ENCODE data around the gene NPHS1. TPM values are rescaled to one million over a fixed set of nuclear protein-coding genes. Genes with fewer than 3 reads are reported as not detected.

NPHS1 gene
- total and polyA plus RNA-seq, 8 donors, result 0.10 to 17.9 (median 0.49) TPM; not detected in 2

DNA sequence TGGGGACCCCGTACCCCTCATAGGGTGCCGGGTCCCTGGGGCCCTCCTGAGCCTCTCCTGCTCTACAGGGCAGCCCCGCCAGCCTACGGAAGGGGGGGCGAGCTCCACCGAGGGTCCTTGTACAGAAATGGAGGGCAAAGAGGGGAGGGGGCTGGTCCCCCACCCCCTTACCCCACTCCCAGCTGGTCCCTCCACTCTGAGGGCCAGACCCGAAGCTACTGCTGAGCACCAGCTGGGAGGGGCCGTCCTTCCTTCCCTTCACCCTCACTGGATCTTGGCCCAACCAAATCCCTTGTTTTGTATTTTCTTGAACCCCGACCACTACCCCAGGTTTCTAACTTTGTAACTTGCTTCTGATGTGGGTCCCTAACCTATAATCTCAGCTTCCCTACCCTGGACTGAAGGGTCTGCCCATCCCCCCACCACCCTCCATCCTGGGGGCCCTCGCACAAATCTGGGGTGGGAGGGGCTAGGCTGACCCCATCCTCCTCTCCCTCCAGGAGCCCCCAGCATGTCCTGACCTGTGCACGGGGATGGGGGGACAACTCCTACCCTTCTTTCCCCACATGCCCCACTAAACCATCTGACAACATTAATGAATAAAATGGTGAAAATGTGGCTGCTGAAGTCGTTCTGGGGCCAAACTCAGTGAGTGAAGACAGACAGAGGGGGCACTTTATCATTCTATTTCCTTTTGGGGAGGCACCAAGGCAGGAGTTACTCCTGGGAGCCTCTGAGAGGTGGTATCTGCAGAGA lies 63.9 kb downstream of the NPHS1 start:
- WGBS, 5 donors, result 80 to 86% (median 84%) methylated on average over 11 to 12 of the region's 12 CpGs
- H3K36me3 ChIP-seq, result peaks cover 0 to 39% (median 28%) of the 10 kb centered on the region in 4 donors
- no peak overlapping the region for H3K4me3 ChIP-seq
- no peaks in the 10 kb centered on the region for H3K4me1 ChIP-seq
- DNase-seq, result no peak
- no peaks in the 10 kb centered on the region for H3K9me3 ChIP-seq
- peaks cover 0 to 5% (median 0%) of the 10 kb centered on the region in 3 donors for H3K27me3 ChIP-seq
- TF ChIP-seq EP300 (IDR thresholded peaks at IDR 0.05), result no peak
- TF ChIP-seq POLR2A (IDR thresholded peaks at IDR 0.05), result no peak
- TF ChIP-seq, protein P1, sequence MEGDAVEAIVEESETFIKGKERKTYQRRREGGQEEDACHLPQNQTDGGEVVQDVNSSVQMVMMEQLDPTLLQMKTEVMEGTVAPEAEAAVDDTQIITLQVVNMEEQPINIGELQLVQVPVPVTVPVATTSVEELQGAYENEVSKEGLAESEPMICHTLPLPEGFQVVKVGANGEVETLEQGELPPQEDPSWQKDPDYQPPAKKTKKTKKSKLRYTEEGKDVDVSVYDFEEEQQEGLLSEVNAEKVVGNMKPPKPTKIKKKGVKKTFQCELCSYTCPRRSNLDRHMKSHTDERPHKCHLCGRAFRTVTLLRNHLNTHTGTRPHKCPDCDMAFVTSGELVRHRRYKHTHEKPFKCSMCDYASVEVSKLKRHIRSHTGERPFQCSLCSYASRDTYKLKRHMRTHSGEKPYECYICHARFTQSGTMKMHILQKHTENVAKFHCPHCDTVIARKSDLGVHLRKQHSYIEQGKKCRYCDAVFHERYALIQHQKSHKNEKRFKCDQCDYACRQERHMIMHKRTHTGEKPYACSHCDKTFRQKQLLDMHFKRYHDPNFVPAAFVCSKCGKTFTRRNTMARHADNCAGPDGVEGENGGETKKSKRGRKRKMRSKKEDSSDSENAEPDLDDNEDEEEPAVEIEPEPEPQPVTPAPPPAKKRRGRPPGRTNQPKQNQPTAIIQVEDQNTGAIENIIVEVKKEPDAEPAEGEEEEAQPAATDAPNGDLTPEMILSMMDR (IDR thresholded peaks at IDR 0.05), result no peak
- TF ChIP-seq POLR2AphosphoS5 (IDR thresholded peaks at IDR 0.05), result no peak
- intact Hi-C loops (cut with DNase I; ENCODE audit: low total_unique reads), result no loop called here
- no peak overlapping the region for H3K27ac ChIP-seq

DNA sequence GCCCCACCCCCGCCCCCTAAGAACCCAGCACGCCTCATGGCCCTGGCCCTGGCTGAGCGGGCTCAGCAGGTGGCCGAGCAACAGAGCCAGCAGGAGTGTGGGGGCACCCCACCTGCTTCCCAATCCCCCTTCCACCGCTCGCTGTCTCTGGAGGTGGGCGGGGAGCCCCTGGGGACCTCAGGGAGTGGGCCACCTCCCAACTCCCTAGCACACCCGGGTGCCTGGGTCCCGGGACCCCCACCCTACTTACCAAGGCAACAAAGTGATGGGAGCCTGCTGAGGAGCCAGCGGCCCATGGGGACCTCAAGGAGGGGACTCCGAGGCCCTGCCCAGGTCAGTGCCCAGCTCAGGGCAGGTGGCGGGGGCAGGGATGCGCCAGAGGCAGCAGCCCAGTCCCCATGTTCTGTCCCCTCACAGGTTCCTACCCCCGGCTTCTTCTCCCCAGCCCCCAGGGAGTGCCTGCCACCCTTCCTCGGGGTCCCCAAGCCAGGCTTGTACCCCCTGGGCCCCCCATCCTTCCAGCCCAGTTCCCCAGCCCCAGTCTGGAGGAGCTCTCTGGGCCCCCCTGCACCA lies 65.0 kb downstream of the NPHS1 start:
- TF ChIP-seq, protein P1 (IDR thresholded peaks at IDR 0.05), result no peak
- TF ChIP-seq POLR2AphosphoS5 (IDR thresholded peaks at IDR 0.05), result no peak
- TF ChIP-seq EP300 (IDR thresholded peaks at IDR 0.05), result no peak
- no peak for TF ChIP-seq POLR2A (IDR thresholded peaks at IDR 0.05)
- intact Hi-C loops (cut with DNase I; ENCODE audit: low total_unique reads), result no loop called here
- 87 to 98% (median 96%) methylated on average over 8 to 15 of the region's 15 CpGs for WGBS, 5 donors
- no peaks in the 10 kb centered on the region for H3K9me3 ChIP-seq
- no peak overlapping the region for H3K27ac ChIP-seq
- H3K4me3 ChIP-seq, result no peak overlapping the region
- H3K27me3 ChIP-seq, result peaks cover 0 to 2% (median 0%) of the 10 kb centered on the region in 3 donors
- no peaks in the 10 kb centered on the region for H3K4me1 ChIP-seq
- peaks cover 5 to 50% (median 35%) of the 10 kb centered on the region in 4 donors for H3K36me3 ChIP-seq
- no peak for DNase-seq

DNA sequence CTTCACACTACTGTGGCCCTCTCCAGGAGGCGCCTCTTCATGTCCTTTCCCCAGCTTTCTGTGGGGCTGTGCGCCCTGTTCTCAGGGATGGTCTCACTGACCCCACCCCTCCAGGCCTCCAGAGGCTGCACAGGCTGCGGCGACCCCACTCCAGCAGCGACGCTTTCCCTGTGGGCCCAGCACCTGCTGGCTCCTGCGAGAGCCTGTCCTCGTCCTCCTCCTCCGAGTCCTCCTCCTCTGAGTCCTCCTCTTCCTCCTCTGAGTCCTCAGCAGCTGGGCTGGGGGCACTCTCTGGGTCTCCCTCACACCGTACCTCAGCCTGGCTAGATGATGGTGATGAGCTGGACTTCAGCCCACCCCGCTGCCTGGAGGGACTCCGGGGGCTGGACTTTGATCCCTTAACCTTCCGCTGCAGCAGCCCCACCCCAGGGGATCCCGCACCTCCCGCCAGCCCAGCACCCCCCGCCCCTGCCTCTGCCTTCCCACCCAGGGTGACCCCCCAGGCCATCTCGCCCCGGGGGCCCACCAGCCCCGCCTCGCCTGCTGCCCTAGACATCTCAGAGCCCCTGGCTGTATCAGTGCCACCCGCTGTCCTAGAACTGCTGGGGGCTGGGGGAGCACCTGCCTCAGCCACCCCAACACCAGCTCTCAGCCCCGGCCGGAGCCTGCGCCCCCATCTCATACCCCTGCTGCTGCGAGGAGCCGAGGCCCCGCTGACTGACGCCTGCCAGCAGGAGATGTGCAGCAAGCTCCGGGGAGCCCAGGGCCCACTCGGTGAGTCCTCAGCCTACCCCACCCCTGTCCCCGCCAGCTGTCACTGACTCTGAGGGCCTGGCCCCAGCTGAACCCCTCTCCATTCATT lies 65.8 kb downstream of the NPHS1 start:
- intact Hi-C loops (cut with DNase I; ENCODE audit: low total_unique reads), result no loop called here
- Histone ChIP-seq H3K4me3 (no peak overlapping the region), H3K4me1 (no peaks in the 10 kb centered on the region), H3K9me3 (no peaks in the 10 kb centered on the region), H3K27ac (no peak overlapping the region), H3K27me3 (no peaks in the 10 kb centered on the region), H3K36me3 (peaks cover 5 to 57% (median 43%) of the 10 kb centered on the region in 4 donors)
- 80 to 88% (median 82%) methylated on average over 22 to 31 of the region's 31 CpGs for WGBS, 5 donors
- TF ChIP-seq, protein P1 (IDR thresholded peaks at IDR 0.05), result no peak
- no peak for TF ChIP-seq POLR2AphosphoS5 (IDR thresholded peaks at IDR 0.05)
- no peak for TF ChIP-seq POLR2A (IDR thresholded peaks at IDR 0.05)
- no peak for TF ChIP-seq EP300 (IDR thresholded peaks at IDR 0.05)
- no peak for DNase-seq

DNA sequence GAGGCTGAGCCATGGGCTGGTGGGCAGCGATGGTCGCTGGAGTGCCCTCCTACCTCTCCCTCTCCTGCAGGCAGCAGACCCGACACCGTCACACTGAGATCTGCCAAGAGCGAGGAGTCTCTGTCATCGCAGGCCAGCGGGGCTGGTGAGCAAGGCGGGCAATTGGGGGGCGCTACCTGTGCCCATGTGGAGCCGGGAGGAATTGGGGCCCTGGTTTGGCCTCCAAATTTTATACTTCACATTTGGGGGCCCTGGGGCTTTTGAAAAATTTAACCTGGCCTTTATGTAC lies 67.0 kb downstream of the NPHS1 start:
- Histone ChIP-seq H3K27me3 (no peaks in the 10 kb centered on the region), H3K27ac (no peak overlapping the region), H3K9me3 (no peaks in the 10 kb centered on the region), H3K4me1 (no peaks in the 10 kb centered on the region), H3K4me3 (no peak overlapping the region), H3K36me3 (peaks cover 5 to 70% (median 55%) of the 10 kb centered on the region in 4 donors)
- 87 to 94% (median 94%) methylated on average over 9 to 10 of the region's 10 CpGs for WGBS, 5 donors
- DNase-seq, result no peak
- intact Hi-C loops (cut with DNase I; ENCODE audit: low total_unique reads), result no loop called here
- TF ChIP-seq EP300 (IDR thresholded peaks at IDR 0.05) (no peak), POLR2AphosphoS5 (IDR thresholded peaks at IDR 0.05) (no peak), POLR2A (IDR thresholded peaks at IDR 0.05) (no peak)
- TF ChIP-seq, protein P1 (IDR thresholded peaks at IDR 0.05), result no peak

Data from stomach (tissue), 9 donors.